ENCODE data around the gene MYH7.

MYH7 gene

GRCh38 chr14:23370221-23370620 is 65.2 kb downstream of the MYH7 start (continued):
- no peak for TF ChIP-seq ZNF239 (tag by site-specific recombination; IDR thresholded peaks at IDR 0.05)
- TF ChIP-seq PRDM4 (tag by site-specific recombination; IDR thresholded peaks at IDR 0.05), result no peak
- TF ChIP-seq WT1 (tag by site-specific recombination; IDR thresholded peaks at IDR 0.05), result no peak
- no peak for TF ChIP-seq SP7 (tag by site-specific recombination; IDR thresholded peaks at IDR 0.05)
- TF ChIP-seq OSR2 (tag by site-specific recombination; IDR thresholded peaks at IDR 0.05), result no peak

DNA sequence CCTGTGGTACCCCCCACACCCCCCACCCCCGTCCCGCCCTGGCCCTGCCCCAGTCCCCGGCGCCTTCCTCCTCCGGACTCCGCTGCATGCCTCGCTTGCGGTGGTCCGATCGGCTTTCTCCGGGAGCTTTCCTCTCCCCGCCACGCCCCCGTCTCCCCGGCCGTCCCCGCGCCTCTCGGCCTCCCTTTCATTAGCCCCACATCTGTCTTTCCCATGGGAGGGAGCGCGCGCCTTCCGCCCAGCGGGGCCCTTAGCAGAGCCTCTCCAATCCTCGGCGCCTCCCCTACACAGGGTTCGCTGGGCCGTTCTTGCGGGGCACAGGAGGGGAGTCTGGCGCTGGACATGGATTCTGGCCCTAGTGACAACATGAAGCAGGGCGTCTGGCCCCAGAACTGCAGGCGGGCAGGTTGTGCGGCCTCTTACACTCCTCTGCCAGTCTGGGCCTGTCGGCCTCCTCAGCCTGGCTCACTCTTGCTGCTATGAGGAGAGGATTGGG is 69.0 kb downstream of the MYH7 start:
- Histone ChIP-seq H3K4me3 (ENCODE audit: low read depth, low read length) (no peak overlapping the region), H3K9me3 (ENCODE audit: control insufficient read depth, insufficient read depth, low read depth, low read length) (no peaks in the 10 kb centered on the region), H3K36me3 (ENCODE audit: control insufficient read depth in 2 of 2, insufficient read depth in 1 of 2, low read length in 2 of 2) (no peaks in the 10 kb centered on the region), H3K4me1 (ENCODE audit: control insufficient read depth, insufficient read depth, low read length) (no peaks in the 10 kb centered on the region), H3K27ac (ENCODE audit: extremely low read depth, low read depth, low read length) (no peak overlapping the region)
- ChIA-PET POLR2A (interaction anchor here (0.5 to 0.6 kb wide), 2 partner anchors 45 to 423 kb away, joined by 3 to 5 read pairs; partner anchors contain the start of gene PABPN1), CTCF (no interaction called here)
- TF ChIP-seq ZNF701 (tag by site-specific recombination; IDR thresholded peaks at IDR 0.05) (no peak), MZF1 (tag by site-specific recombination; IDR thresholded peaks at IDR 0.05; ENCODE audit: borderline replicate concordance) (no peak), ZNF624 (tag by site-specific recombination; IDR thresholded peaks at IDR 0.05) (no peak), KLF10 (tag by site-specific recombination; IDR thresholded peaks at IDR 0.05) (no peak), ZNF292 (tag by site-specific recombination; IDR thresholded peaks at IDR 0.05; ENCODE audit: borderline replicate concordance, low read depth) (no peak), REPIN1 (tag by site-specific recombination; IDR thresholded peaks at IDR 0.05; ENCODE audit: low read depth) (no peak), ZNF362 (tag by site-specific recombination; IDR thresholded peaks at IDR 0.05) (no peak), ZNF600 (tag by site-specific recombination; IDR thresholded peaks at IDR 0.05) (no peak)

DNA sequence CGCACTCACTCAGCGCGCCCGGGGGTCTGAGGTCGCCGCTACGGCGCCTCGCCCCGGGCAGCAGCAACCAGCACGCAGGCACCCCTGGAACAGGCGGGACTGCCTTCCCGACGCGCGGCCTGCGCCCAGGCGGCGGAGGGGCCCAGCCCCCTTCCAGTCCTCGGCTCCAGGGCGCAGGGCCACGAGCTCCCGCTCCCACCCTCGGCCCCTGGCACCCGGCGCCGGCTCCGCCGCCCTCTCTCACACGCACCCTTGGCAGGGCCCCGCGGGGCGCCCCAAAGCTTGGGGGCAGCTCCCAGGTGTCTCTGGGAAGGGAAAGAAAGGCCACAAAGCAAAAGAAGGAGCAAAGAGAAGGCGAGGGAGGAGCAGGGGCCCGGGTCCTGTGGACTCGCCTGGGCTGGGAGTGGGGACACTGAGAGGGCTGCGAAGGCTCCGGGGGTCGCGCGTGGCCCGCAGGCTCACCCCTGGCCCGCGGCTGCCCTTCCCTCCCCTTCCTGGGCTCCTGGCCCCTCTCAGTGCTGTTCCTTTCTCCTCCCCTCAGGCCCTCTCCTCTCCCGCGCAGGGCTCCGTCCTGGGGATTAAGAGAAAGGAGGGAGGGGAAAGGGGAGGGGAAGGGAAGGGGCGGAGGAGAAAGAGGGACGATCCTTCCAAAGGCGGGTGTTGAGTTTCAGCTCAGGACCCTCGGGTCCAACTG is 69.6 kb downstream of the MYH7 start:
- ChIA-PET CTCF (interaction anchor here (0.9 kb wide), 1 partner anchor 14 kb away, joined by 4 read pairs; no protein-coding TSS in a partner anchor), POLR2A (no interaction called here)
- Histone ChIP-seq H3K4me3 (ENCODE audit: low read depth, low read length) (no peak overlapping the region), H3K9me3 (ENCODE audit: control insufficient read depth, insufficient read depth, low read depth, low read length) (no peaks in the 10 kb centered on the region), H3K27ac (ENCODE audit: extremely low read depth, low read depth, low read length) (no peak overlapping the region), H3K36me3 (ENCODE audit: control insufficient read depth in 2 of 2, insufficient read depth in 1 of 2, low read length in 2 of 2) (no peaks in the 10 kb centered on the region), H3K4me1 (ENCODE audit: control insufficient read depth, insufficient read depth, low read length) (no peaks in the 10 kb centered on the region)
- TF ChIP-seq, protein P1, sequence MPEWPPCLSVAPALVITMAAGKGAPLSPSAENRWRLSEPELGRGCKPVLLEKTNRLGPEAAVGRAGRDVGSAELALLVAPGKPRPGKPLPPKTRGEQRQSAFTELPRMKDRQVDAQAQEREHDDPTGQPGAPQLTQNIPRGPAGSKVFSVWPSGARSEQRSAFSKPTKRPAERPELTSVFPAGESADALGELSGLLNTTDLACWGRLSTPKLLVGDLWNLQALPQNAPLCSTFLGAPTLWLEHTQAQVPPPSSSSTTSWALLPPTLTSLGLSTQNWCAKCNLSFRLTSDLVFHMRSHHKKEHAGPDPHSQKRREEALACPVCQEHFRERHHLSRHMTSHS (tag by site-specific recombination; IDR thresholded peaks at IDR 0.05), result no peak
- TF ChIP-seq HOXA7 (CRISPR knock-in tag; IDR thresholded peaks at IDR 0.05; ENCODE audit: borderline replicate concordance), result no peak
- TF ChIP-seq, protein P2, sequence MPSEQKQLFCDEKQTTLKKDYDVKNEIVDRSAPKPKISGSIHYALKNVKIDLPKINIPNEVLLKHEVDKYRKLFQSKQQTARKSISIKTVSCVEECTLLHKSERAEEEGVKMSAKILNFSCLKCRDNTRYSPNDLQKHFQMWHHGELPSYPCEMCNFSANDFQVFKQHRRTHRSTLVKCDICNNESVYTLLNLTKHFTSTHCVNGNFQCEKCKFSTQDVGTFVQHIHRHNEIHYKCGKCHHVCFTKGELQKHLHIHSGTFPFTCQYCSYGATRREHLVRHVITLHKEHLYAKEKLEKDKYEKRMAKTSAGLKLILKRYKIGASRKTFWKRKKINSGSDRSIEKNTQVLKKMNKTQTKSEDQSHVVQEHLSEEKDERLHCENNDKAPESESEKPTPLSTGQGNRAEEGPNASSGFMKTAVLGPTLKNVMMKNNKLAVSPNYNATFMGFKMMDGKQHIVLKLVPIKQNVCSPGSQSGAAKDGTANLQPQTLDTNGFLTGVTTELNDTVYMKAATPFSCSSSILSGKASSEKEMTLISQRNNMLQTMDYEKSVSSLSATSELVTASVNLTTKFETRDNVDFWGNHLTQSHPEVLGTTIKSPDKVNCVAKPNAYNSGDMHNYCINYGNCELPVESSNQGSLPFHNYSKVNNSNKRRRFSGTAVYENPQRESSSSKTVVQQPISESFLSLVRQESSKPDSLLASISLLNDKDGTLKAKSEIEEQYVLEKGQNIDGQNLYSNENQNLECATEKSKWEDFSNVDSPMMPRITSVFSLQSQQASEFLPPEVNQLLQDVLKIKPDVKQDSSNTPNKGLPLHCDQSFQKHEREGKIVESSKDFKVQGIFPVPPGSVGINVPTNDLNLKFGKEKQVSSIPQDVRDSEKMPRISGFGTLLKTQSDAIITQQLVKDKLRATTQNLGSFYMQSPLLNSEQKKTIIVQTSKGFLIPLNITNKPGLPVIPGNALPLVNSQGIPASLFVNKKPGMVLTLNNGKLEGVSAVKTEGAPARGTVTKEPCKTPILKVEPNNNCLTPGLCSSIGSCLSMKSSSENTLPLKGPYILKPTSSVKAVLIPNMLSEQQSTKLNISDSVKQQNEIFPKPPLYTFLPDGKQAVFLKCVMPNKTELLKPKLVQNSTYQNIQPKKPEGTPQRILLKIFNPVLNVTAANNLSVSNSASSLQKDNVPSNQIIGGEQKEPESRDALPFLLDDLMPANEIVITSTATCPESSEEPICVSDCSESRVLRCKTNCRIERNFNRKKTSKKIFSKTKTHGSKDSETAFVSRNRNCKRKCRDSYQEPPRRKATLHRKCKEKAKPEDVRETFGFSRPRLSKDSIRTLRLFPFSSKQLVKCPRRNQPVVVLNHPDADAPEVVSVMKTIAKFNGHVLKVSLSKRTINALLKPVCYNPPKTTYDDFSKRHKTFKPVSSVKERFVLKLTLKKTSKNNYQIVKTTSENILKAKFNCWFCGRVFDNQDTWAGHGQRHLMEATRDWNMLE (tag by site-specific recombination; conservative IDR thresholded peaks at IDR 0.05; ENCODE audit: low read depth), result no peak
- TF ChIP-seq ZXDB (tag by site-specific recombination; IDR thresholded peaks at IDR 0.05), result no peak
- TF ChIP-seq, protein P3, sequence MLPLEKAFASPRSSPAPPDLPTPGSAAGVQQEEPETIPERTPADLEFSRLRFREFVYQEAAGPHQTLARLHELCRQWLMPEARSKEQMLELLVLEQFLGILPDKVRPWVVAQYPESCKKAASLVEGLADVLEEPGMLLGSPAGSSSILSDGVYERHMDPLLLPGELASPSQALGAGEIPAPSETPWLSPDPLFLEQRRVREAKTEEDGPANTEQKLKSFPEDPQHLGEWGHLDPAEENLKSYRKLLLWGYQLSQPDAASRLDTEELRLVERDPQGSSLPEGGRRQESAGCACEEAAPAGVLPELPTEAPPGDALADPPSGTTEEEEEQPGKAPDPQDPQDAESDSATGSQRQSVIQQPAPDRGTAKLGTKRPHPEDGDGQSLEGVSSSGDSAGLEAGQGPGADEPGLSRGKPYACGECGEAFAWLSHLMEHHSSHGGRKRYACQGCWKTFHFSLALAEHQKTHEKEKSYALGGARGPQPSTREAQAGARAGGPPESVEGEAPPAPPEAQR (tag by site-specific recombination; IDR thresholded peaks at IDR 0.05), result no peak
- TF ChIP-seq ZNF677 (tag by site-specific recombination; IDR thresholded peaks at IDR 0.05), result no peak

All from HEK293 (cell line).